ENCODE data around the gene ENPP1.
"Not testable (repeated sequence)": the region's sequence is repeated elsewhere in the genome, so short reads cannot be mapped to it uniquely, and the experiment has no call there.

Gene ENPP1

DNA sequence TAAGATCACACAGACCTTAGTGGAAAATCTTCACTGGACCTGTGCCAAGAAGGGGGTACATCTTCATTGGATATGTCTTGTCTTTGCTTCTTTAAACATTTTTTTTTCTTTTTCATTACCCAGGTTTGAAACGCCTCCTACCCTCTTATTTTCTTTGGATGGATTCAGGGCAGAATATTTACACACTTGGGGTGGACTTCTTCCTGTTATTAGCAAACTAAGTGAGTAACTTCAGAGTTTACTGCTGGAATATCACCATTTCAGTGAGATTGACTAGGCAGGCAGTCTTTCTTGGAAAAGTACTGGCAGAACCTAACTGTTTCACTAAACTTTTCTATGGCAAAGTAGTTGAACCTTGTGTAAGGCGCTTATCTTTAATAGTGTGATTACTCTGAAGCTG, 47.0 kb downstream of the ENPP1 start:
- no peak for FAIRE-seq

DNA sequence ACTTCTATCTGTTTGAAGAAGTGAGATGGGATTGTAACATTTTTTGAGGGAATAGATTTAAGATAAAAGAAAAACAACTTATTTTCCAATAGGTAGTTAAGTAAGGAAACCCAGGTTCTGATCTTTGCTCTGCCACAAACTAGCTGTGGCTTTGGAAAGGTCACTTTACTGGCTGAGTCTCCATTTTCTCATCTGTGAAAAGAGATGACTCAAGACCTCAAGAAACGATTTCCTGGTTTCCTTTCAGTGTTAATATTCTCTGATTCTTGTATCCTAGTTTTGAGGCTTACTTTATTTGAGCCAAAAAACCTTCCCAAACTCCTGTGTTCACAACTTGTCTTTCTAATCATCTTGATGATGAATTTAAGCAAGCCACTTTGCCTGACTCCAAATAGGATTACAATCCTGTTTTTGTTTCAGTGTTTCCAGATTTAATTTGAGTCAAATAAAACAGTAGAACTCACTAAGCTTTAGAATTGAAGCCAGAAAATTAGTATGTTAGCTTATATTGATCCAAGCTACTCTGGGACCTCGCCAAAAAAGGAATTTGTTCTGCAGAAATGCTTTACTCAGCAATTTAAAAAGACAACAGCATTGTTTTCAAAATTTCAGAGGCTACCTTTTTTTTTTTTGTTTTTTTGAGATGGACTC, 51.1 kb downstream of the ENPP1 start:
- FAIRE-seq (no peak), DNase-seq (ENCODE audit: insufficient read length) (no peak)

More for the DNA sequence above, 47.0 kb downstream of the ENPP1 start:
- DNase-seq (ENCODE audit: insufficient read length): no peak
- TF ChIP-seq TAF1 (IDR thresholded peaks at IDR 0.05; ENCODE audit: borderline replicate concordance, low read depth, low read length): no peak
- TF ChIP-seq POLR2AphosphoS5 (IDR thresholded peaks at IDR 0.05; ENCODE audit: low read depth, low read length): no peak
- TF ChIP-seq POLR2A (IDR thresholded peaks at IDR 0.05; ENCODE audit: low read depth, low read length): no peak

DNA sequence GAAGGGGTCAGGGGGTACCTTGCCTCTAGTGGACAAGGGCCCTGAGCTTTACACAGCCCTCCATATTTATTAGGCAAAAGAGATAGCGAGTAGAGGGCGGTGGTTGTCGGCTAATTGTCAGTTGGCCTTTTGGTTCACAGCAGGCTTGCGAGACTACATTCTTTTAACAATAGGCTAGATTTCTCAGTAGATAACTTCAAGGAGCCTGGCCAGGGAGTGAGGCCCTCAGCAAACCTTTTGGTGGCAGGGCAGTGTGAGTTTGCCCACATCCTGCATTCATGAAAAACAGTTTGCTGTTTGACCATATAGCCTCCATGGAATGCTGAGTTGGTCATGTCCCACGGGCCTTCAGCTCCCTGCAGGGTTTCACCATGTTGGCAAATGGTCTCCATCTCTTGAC, 51.8 kb downstream of the ENPP1 start:
- not testable (repeated sequence) for FAIRE-seq; DNase-seq (ENCODE audit: insufficient read length)

More for the DNA sequence above, 51.1 kb downstream of the ENPP1 start:
- TF ChIP-seq POLR2A (IDR thresholded peaks at IDR 0.05; ENCODE audit: low read depth, low read length): no peak

DNA sequence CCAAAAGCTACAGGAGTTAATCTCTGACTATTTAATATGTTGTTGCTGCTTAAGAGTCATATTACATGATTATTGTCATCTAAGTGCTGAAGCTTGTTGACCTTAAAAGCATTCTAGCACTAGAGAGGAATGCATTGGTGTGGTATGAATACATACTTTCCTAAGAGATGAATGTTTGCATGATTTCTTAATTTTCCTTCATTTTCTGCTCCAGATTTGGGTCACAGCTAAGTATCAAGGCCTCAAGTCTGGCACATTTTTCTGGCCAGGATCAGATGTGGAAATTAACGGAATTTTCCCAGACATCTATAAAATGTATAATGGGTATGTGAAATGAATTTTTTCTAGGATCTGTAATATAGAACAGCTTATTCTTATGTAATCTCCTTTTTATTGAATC, 53.6 kb downstream of the ENPP1 start:
- DNase-seq (ENCODE audit: insufficient read length): no peak
- TF ChIP-seq POLR2A (IDR thresholded peaks at IDR 0.05; ENCODE audit: low read depth, low read length) (no peak), POLR2AphosphoS5 (IDR thresholded peaks at IDR 0.05; ENCODE audit: low read depth, low read length) (no peak), TAF1 (IDR thresholded peaks at IDR 0.05; ENCODE audit: borderline replicate concordance, low read depth, low read length) (no peak)
- no peak for FAIRE-seq

DNA sequence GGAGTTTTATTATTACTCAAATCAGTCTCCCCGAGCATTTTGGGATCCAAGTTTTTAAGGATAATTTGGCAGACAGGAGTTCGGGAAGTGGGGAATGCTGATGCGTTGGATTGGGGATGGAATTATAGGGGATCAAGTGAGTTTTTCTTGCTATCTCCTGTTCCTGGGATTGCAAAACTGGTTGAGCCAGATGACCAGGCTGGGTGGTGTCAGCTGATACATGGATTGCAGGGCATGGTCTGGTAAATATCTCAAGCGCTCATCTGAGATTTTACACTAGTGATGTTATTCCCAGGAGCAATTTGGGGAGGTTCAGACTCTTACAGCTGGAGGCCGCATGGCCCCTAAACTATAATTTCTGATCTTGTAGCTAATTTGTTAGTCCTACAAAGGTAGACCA, 54.7 kb downstream of the ENPP1 start:
- FAIRE-seq (no peak), DNase-seq (ENCODE audit: insufficient read length) (no peak)
- TF ChIP-seq POLR2A (IDR thresholded peaks at IDR 0.05; ENCODE audit: low read depth, low read length): no peak
- no peak for TF ChIP-seq POLR2AphosphoS5 (IDR thresholded peaks at IDR 0.05; ENCODE audit: low read depth, low read length)
- no peak for TF ChIP-seq TAF1 (IDR thresholded peaks at IDR 0.05; ENCODE audit: borderline replicate concordance, low read depth, low read length)

DNA sequence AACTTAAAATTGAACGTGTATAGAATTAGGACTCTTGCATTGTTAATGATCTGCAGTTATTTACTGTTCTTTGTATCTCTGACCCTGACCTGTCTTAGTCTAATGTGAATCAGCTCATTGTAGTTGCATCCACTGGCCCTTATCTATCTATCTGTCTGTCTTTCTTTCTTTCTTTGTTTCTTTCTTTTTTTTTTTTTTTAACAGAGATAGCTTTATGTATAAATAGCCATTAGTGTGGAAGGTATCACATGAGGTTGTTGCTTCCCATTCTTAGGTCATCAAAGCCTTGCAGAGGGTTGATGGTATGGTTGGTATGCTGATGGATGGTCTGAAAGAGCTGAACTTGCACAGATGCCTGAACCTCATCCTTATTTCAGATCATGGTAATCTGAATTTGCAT, 59.9 kb downstream of the ENPP1 start:
- no peak for TF ChIP-seq POLR2AphosphoS5 (IDR thresholded peaks at IDR 0.05; ENCODE audit: low read depth, low read length)
- TF ChIP-seq TAF1 (IDR thresholded peaks at IDR 0.05; ENCODE audit: borderline replicate concordance, low read depth, low read length): no peak
- no peak for TF ChIP-seq POLR2A (IDR thresholded peaks at IDR 0.05; ENCODE audit: low read depth, low read length)
- no peak for DNase-seq (ENCODE audit: insufficient read length)
- FAIRE-seq: no peak

DNA sequence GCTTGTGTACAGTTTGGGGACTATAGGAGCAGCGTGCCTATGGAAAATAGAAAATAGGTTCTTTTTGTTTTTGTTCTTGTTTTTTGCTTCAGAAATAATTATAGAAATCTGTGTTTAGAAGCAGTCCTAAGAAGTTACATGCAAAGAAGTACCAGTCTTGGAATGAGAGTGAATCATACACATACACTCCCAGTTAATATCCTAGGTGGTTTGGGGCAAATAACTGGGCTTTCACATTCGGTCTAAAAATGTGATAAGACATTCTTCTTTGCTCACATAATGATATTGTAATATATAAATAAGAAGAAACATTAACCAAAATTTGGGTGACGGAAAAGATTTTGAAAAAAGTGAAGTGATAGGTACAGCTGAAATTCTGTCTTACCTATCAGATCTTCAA, 61.0 kb downstream of the ENPP1 start:
- no peak for DNase-seq (ENCODE audit: insufficient read length)
- no peak for FAIRE-seq
- TF ChIP-seq TAF1 (IDR thresholded peaks at IDR 0.05; ENCODE audit: borderline replicate concordance, low read depth, low read length) (no peak), POLR2AphosphoS5 (IDR thresholded peaks at IDR 0.05; ENCODE audit: low read depth, low read length) (no peak), POLR2A (IDR thresholded peaks at IDR 0.05; ENCODE audit: low read depth, low read length) (no peak)

DNA sequence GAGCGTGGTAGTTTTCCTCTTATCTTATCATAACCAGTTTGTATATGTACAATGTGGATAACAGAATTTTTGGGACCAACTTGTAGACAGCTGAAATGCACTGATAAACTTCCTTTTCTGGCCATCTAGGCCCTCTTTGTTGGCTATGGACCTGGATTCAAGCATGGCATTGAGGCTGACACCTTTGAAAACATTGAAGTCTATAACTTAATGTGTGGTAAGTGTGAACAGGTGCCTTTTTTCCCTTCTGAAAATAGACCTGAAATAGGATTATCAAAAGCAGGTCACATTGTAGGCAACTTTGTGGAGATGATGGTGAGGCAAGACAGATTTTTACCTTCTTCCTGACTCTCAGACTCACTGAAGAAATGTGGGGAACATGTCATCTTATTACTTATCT, 67.8 kb downstream of the ENPP1 start:
- no peak for DNase-seq (ENCODE audit: insufficient read length)
- FAIRE-seq: no peak
- TF ChIP-seq POLR2AphosphoS5 (IDR thresholded peaks at IDR 0.05; ENCODE audit: low read depth, low read length) (no peak), TAF1 (IDR thresholded peaks at IDR 0.05; ENCODE audit: borderline replicate concordance, low read depth, low read length) (no peak), POLR2A (IDR thresholded peaks at IDR 0.05; ENCODE audit: low read depth, low read length) (no peak)

DNA sequence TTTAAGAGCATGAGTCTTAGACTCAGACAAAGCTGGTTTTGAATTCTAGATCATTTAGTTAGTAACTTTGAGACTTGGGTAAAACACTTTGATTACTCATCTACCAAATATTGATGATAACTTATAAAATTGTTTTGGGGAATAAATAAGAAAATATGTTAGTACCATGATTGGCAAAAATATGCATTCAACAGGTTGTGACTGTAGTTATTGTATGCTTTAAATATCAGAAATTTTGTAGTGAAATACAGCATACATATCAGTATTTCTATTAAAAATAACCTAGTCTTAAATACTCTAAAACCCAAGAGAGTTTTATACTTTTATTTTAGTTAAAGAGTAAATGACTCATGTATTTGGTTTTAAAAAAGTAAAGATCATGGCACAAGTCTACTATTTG, 68.7 kb downstream of the ENPP1 start:
- TF ChIP-seq POLR2A (IDR thresholded peaks at IDR 0.05; ENCODE audit: low read depth, low read length): no peak
- TF ChIP-seq POLR2AphosphoS5 (IDR thresholded peaks at IDR 0.05; ENCODE audit: low read depth, low read length): no peak
- no peak for TF ChIP-seq TAF1 (IDR thresholded peaks at IDR 0.05; ENCODE audit: borderline replicate concordance, low read depth, low read length)
- FAIRE-seq (no peak), DNase-seq (ENCODE audit: insufficient read length) (no peak)

DNA sequence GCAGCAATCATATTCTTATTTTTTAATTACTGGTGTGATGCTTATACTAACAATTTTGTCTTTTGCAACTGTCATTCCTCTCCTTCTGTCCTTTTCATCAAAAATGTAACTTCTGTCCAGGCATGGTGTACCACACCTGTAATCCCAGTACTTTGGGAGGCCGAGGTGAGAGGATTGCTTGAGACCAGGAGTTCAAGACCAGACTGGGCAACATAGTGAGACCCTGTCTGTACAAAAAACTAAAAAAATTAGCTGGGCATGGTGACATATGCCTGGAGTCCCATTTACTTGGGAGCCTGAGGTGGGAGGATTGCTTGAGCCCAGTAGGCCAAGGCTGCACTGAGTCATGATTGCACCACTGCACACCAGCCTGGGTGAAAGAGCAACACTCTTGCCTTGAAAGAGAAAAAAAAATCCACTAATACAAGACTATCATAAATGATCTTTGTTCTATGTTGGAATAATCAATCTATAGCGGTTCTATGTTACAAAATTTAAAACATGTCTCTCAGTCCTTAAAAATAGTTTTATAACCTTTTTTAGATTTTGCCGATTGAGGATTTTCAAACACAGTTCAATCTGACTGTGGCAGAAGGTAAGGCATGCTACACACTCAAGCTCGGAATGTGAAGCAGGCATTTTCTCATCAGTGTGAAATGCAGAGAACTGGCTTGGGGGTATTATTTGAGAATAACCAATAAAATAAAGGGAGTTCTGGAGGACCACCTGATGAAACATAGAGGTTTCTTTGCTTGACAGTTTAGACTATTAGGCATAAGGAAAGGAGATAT, 70.4 kb downstream of the ENPP1 start:
- FAIRE-seq: no peak
- TF ChIP-seq TAF1 (IDR thresholded peaks at IDR 0.05; ENCODE audit: borderline replicate concordance, low read depth, low read length) (no peak), POLR2A (IDR thresholded peaks at IDR 0.05; ENCODE audit: low read depth, low read length) (no peak), POLR2AphosphoS5 (IDR thresholded peaks at IDR 0.05; ENCODE audit: low read depth, low read length) (no peak)
- DNase-seq (ENCODE audit: insufficient read length): no peak

DNA sequence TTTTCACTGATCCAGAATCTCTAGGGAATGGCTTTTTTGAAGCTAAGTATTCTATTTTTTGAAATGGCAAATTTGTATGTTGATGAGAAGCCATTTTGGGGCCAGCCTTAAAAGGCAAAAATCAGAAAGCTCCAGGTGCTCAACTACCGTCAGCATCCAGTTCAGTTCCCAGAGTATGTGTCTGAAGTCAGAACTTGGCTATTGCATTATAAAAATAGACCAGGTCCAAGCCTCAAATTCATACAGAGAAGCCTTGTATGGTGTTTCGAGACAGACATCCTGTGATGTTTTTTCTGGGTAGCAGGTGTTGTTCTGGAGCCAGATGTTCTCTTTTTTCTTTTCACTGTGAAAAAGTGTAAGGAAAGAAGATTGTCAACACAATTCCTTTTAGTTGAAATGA, 75.2 kb downstream of the ENPP1 start:
- FAIRE-seq (no peak), DNase-seq (ENCODE audit: insufficient read length) (no peak)
- TF ChIP-seq TAF1 (IDR thresholded peaks at IDR 0.05; ENCODE audit: borderline replicate concordance, low read depth, low read length) (no peak), POLR2A (IDR thresholded peaks at IDR 0.05; ENCODE audit: low read depth, low read length) (no peak), POLR2AphosphoS5 (IDR thresholded peaks at IDR 0.05; ENCODE audit: low read depth, low read length) (no peak)

DNA sequence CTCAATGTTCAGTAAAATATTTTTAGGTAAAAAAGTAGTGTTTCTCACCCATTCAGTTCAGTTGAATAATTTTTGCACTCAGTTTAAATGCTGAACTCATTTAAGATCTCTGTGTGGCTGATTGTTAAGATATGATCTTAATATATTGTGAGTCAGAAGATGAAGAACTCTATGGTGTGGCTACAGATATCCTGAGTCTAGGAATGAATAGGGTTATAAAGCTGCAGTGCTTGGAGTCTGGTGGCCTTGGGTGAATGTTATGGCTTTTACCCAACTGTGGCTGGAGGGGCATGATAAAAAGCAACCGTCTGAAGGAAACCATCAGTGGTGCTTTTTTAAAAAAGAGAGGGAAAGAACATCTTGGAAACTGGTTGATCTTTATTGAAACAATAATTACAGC, 77.4 kb downstream of the ENPP1 start:
- FAIRE-seq (no peak), DNase-seq (ENCODE audit: insufficient read length) (no peak)
- TF ChIP-seq TAF1 (IDR thresholded peaks at IDR 0.05; ENCODE audit: borderline replicate concordance, low read depth, low read length) (no peak), POLR2AphosphoS5 (IDR thresholded peaks at IDR 0.05; ENCODE audit: low read depth, low read length) (no peak), POLR2A (IDR thresholded peaks at IDR 0.05; ENCODE audit: low read depth, low read length) (no peak)

All from GM12892 (cell line).